Heart right ventricle (tissue), 16 donors: ENCODE measurements around the gene CCL4. TPM values are rescaled to one million over a fixed set of nuclear protein-coding genes. Genes with fewer than 3 reads are reported as not detected.
"Not testable (repeated sequence)": the region's sequence is repeated elsewhere in the genome, so short reads cannot be mapped to it uniquely, and the experiment has no call there.

ENCODE experiments used
- ATAC-seq, 8 donors: fragments of 200-7000 bp; cut with Tn5 transposase; one replicate each; pipeline ENCODE4 v1.9.1; 2020; ENCODE audit warnings: mild to moderate bottlenecking in 8 of 8, moderate library complexity in 8 of 8, moderate number of reproducible peaks in 1 of 8
- DNase-seq, 2 donors: peaks; one replicate each; pipeline ENCODE4 v3.0.0-alpha.2; 2020
- H3K27ac ChIP-seq, 10 donors: fragments of 200-600 bp; sonication (generic) in 2 of 10; one replicate each; pipeline versions ENCODE4 v1.5.0 to v1.8.0; 2020 to 2022; ENCODE audit warnings: mild to moderate bottlenecking in 3 of 10
- H3K27me3 ChIP-seq, 7 donors: fragments of 200-600 bp; one replicate each; pipeline ENCODE4 v1.8.0; 2021 to 2022; ENCODE audit warnings: mild to moderate bottlenecking in 2 of 7
- H3K36me3 ChIP-seq, 9 donors: fragments of 200-600 bp; sonication (generic) in 1 of 9; one replicate each; pipeline versions ENCODE4 v1.5.0 to v1.8.0; 2020 to 2022; ENCODE audit warnings: mild to moderate bottlenecking in 2 of 9
- H3K4me1 ChIP-seq, 9 donors: fragments of 200-600 bp; sonication (generic) in 1 of 9; one replicate each; pipeline versions ENCODE4 v1.5.0 to v1.8.0; 2020 to 2022; ENCODE audit warnings: mild to moderate bottlenecking in 4 of 9
- H3K4me3 ChIP-seq, 10 donors: fragments of 200-600 bp; sonication (generic) in 2 of 10; one replicate each; pipeline versions ENCODE4 v1.5.0 to v1.8.0; 2020 to 2022; ENCODE audit warnings: mild to moderate bottlenecking in 7 of 10, moderate library complexity in 2 of 10
- H3K9me3 ChIP-seq, 11 donors: fragments of 200-600 bp in 10 of 11; sonication (generic) in 2 of 11; one replicate each; pipeline versions ENCODE4 v1.5.0 to v1.8.0; 2013 to 2022; ENCODE audit warnings: mild to moderate bottlenecking in 2 of 11, control low read depth in 1 of 11, moderate library complexity in 1 of 11
- CTCF ChIP-seq, 9 donors: fragments of 200-600 bp; sonication (generic) in 2 of 9; IDR thresholded peaks; one replicate each; pipeline versions ENCODE4 v1.5.0 to v1.8.0; 2021 to 2022; ENCODE audit warnings: antibody characterized with exemption in 9 of 9, mild to moderate bottlenecking in 5 of 9, moderate library complexity in 1 of 9
- WGBS, 2 donors: extraction: QIAGEN DNeasy Blood & Tissue Kit; methylation state at CpG; one replicate each; pipeline ENCODE4 v1.1.7; 2013; ENCODE audit warnings: inconsistent platforms in 1 of 2; 5-methylcytosine and 5-hydroxymethylcytosine counted together
- intact Hi-C, 10 donors: fragments of 100-400 bp; cut with DNase I; formaldehyde crosslinking; loops; one replicate each; pipeline versions ENCODE4 v1.11.1 to v1.14.2; 2022
- polyA plus RNA-seq, 2 donors: library from polyadenylated mRNA; stranded (reverse); fragments of 200-250 nt; gene quantifications; one replicate each; pipeline ENCODE4 v1.2.3, GENCODE V29; 2013
- total RNA-seq, 10 donors: library from RNA; stranded (reverse); fragmentation: NEBNext Ultra II Directional in 3 of 10; extraction: Animal tissue kit (Norgen Biotek cat#: 25700) in 3 of 10; gene quantifications; one replicate each; pipeline versions ENCODE4 v1.2.1 to v1.2.4, GENCODE V29; 2021 to 2023
- donor health status: Arrhythmogenic right ventricular cardiomyopathy.
- donor health status: ischemic (EF 13 %, LVEDD 7.1; RV severe dilation, severe dysfunction).
- donor health status: healthy with polysubstance abuse.
- donor health status: DM: no; HTN: yes; CAD: no.
- donor health status: DM: no; HTN: no; CAD: no.
- donor health status: ischemic (EF 25% LVEDD 6.9; RV normal size, moderate dysfunction).
- donor health status: ischemic (EF 25% LVEDD 5.7; RV mildly dilated, moderate dysfunction).
- donor health status: healthy.
- donor health status: DM: yes; HTN: yes; CAD: no.
- donor health status: Ischemic cardiomyopathy.
- donor health status: ischemic (EF 35%, LVEDD 5.7; RV mildly dilated, moderate dysfunction).
- donor health status: nonischemic (EF 11% LVEDD 7.7; RV severe dilation, severe dysfunction).
- donor health status: DM: yes; HTN: yes; CAD: no.
- donor health status: PGD.
- donor health status: ischemic (EF 29% LVEDD 5.4; RV normal size, mild dysfunction).
- donor health status: nonischemic (EF 23%, LVEDD 6.1; RV moderate dilation, normal function).

CCL4 gene
- total and polyA plus RNA-seq, 12 donors = 0.32 to 18.2 (median 0.78) TPM

GRCh38 chr17:36094232-36094631, 9.4 kb upstream of the CCL4 start:
- H3K27me3 ChIP-seq = peaks cover 0 to 16% (median 6%) of the 10 kb centered on the region in 7 donors
- no peak for TF ChIP-seq CTCF (IDR thresholded peaks at IDR 0.05)
- ATAC-seq = no peak
- H3K9me3 ChIP-seq = no peaks in the 10 kb centered on the region
- DNase-seq = no peak
- peaks cover 0 to 26% (median 0%) of the 10 kb centered on the region in 9 donors for H3K4me1 ChIP-seq
- intact Hi-C loops = no loop called here
- WGBS, 2 donors = 85 to 88% methylated on average over 1 of the region's 1 CpG
- H3K36me3 ChIP-seq = no peaks in the 10 kb centered on the region
- no peak overlapping the region for H3K27ac ChIP-seq
- H3K4me3 ChIP-seq = no peak overlapping the region

GRCh38 chr17:36094746-36095145, 8.9 kb upstream of the CCL4 start:
- DNase-seq (no peak), ATAC-seq (no peak)
- intact Hi-C loops = no loop called here
- no peak overlapping the region for H3K4me3 ChIP-seq
- no peak overlapping the region for H3K27ac ChIP-seq
- H3K27me3 ChIP-seq = peaks cover 0 to 16% (median 6%) of the 10 kb centered on the region in 7 donors
- peaks cover 0 to 21% (median 0%) of the 10 kb centered on the region in 9 donors for H3K4me1 ChIP-seq
- no peaks in the 10 kb centered on the region for H3K9me3 ChIP-seq
- 87 to 90% methylated on average over 7 of the region's 7 CpGs for WGBS, 2 donors
- no peak for TF ChIP-seq CTCF (IDR thresholded peaks at IDR 0.05)
- no peaks in the 10 kb centered on the region for H3K36me3 ChIP-seq

GRCh38 chr17:36095992-36096391, 7.6 kb upstream of the CCL4 start:
- ATAC-seq = no peak
- Histone ChIP-seq H3K9me3 (no peaks in the 10 kb centered on the region), H3K27ac (no peak overlapping the region), H3K27me3 (peaks cover 0 to 10% (median 2%) of the 10 kb centered on the region in 7 donors), H3K4me3 (no peak overlapping the region), H3K4me1 (peaks cover 0 to 10% (median 0%) of the 10 kb centered on the region in 9 donors), H3K36me3 (no peaks in the 10 kb centered on the region)
- TF ChIP-seq CTCF (IDR thresholded peaks at IDR 0.05) = no peak
- no peak for DNase-seq
- WGBS, 2 donors = 89 to 95% methylated on average over 1 of the region's 1 CpG
- intact Hi-C loops = no loop called here

GRCh38 chr17:36099004-36099403, 4.6 kb upstream of the CCL4 start:
- DNase-seq, H3K27ac ChIP-seq, intact Hi-C loops, H3K27me3 ChIP-seq, H3K9me3 ChIP-seq, ATAC-seq, H3K4me3 ChIP-seq, H3K36me3 ChIP-seq: not testable (repeated sequence)
- H3K4me1 ChIP-seq = peaks cover 0 to 10% (median 0%) of the 10 kb centered on the region in 9 donors
- WGBS, 2 donors = 38 to 53% methylated on average over 1 of the region's 1 CpG

- WGBS, 2 donors = 40 to 55% methylated on average over 4 to 6 of the region's 7 CpGs
- Histone ChIP-seq H3K4me1 (peaks cover 0 to 45% (median 0%) of the 10 kb centered on the region in 9 donors), H3K4me3 (peak overlapping the region in 1 of 10 donors; percentile 27), H3K27me3 (peaks cover 0 to 24% (median 4%) of the 10 kb centered on the region in 7 donors), H3K27ac (peak overlapping the region in 1 of 10 donors; percentile 73)
- H3K36me3 ChIP-seq, ATAC-seq, intact Hi-C loops, H3K9me3 ChIP-seq, DNase-seq: not testable (repeated sequence)
Observed at GRCh38 chr17:36104246-36104645, 619 bp downstream of the CCL4 start.
